ENCODE data around the gene CHAF1A. TPM values are rescaled to one million over a fixed set of nuclear protein-coding genes. Genes with fewer than 3 reads are reported as not detected.
A peak's percentile ranks its signal among the peaks of the same experiment; 100 is the strongest.

The CHAF1A gene
- total and polyA plus RNA-seq, 4 donors: 1.0 to 20.8 (median 2.5) TPM

GRCh38 chr19:4471403-4472173, 69.1 kb downstream of the CHAF1A start:
- peak overlapping the region; percentile 77 to 85 for H3K27ac ChIP-seq (ENCODE audit: low read depth in 1 of 2, low read length in 2 of 2)
- peaks cover 4 to 19% (median 12%) of the 10 kb centered on the region in 4 donors for H3K4me1 ChIP-seq (ENCODE audit: control insufficient read depth in 4 of 4, insufficient read depth in 4 of 4, low read length in 3 of 4)
- TF ChIP-seq RAD21 (IDR thresholded peaks at IDR 0.05): peak in 1 of 2 donors; percentile 16
- no peak for TF ChIP-seq FOXA1 (IDR thresholded peaks at IDR 0.05)
- peak; percentile 52 to 85 for TF ChIP-seq GABPA (IDR thresholded peaks at IDR 0.05 in 1 of 2, conservative IDR thresholded peaks at IDR 0.05 in 1 of 2)
- no peak for TF ChIP-seq MAX (IDR thresholded peaks at IDR 0.05)
- TF ChIP-seq CTCF (IDR thresholded peaks at IDR 0.05; ENCODE audit: low read depth, low read length, missing input control): no peak
- peak; percentile 92 for TF ChIP-seq YY1 (IDR thresholded peaks at IDR 0.05)
- TF ChIP-seq HNF4A (conservative IDR thresholded peaks at IDR 0.05): peak in 1 of 2 donors; percentile 57
- peak in 1 of 2 donors; percentile 50 for TF ChIP-seq EGR1 (IDR thresholded peaks at IDR 0.05; ENCODE audit: low read depth in 2 of 2)
- TF ChIP-seq HNF4G (IDR thresholded peaks at IDR 0.05): no peak
- no peak for TF ChIP-seq ATF3 (IDR thresholded peaks at IDR 0.05)
- TF ChIP-seq TAF1 (conservative IDR thresholded peaks at IDR 0.05): peak; percentile 50
- peak; percentile 87 to 93 for TF ChIP-seq RXRA (IDR thresholded peaks at IDR 0.05)
- peak; percentile 99 for TF ChIP-seq SP1 (IDR thresholded peaks at IDR 0.05)
- peak; percentile 87 for TF ChIP-seq REST (IDR thresholded peaks at IDR 0.05)
- peak; percentile 40 to 49 for TF ChIP-seq JUND (IDR thresholded peaks at IDR 0.05)
- no peak for TF ChIP-seq ZBTB33 (IDR thresholded peaks at IDR 0.05)
- TF ChIP-seq NR2F2 (IDR thresholded peaks at IDR 0.05): peak; percentile 74
- peak; percentile 4 for TF ChIP-seq FOXA2 (IDR thresholded peaks at IDR 0.05)
- peaks cover 0 to 5% (median 3%) of the 10 kb centered on the region in 4 donors for H3K36me3 ChIP-seq (ENCODE audit: control insufficient read depth in 4 of 4, insufficient read depth in 3 of 4, low read depth in 1 of 4, low read length in 3 of 4)
- DNase-seq (ENCODE audit: low spot score): peak; percentile 96
- H3K9ac ChIP-seq (ENCODE audit: low read depth in 1 of 2, low read length in 2 of 2): peak overlapping the region; percentile 39 to 59
- H3K4me3 ChIP-seq (ENCODE audit: low read depth in 1 of 3, low read length in 3 of 3): peak overlapping the region; percentile 69 to 96 (median 71)
- WGBS: 1% methylated on average over 33 of the region's 33 CpGs
- no peaks in the 10 kb centered on the region for H3K27me3 ChIP-seq (ENCODE audit: control insufficient read depth in 4 of 4, insufficient read depth in 4 of 4, low read length in 3 of 4)
- H3K9me3 ChIP-seq (ENCODE audit: control insufficient read depth in 4 of 4, low read length in 3 of 4): no peaks in the 10 kb centered on the region
